IPS DF 6.9 (cell line): ENCODE data around the gene STK11IP.

Source experiments
- DNase-seq: peaks from one replicate; pipeline ENCODE4 v3.0.0-alpha.2; 2013; ENCODE audit warnings: low read depth, low spot score
- H3K27ac ChIP-seq: one replicate; pipeline ENCODE4 v1.5.1; 2013; ENCODE audit warnings: low read length, control low read depth
- H3K27me3 ChIP-seq: 2 replicates; pipeline ENCODE4 v1.6.1; 2013; ENCODE audit warnings: mild to moderate bottlenecking, low read length; ENCODE audit not compliant: control insufficient read depth, insufficient read depth
- H3K36me3 ChIP-seq: 2 replicates; pipeline ENCODE4 v1.6.1; 2013; ENCODE audit warnings: low read length; ENCODE audit not compliant: control insufficient read depth, insufficient read depth
- H3K4me1 ChIP-seq: 2 replicates; pipeline ENCODE4 v1.6.1; 2013; ENCODE audit warnings: low read length; ENCODE audit not compliant: control insufficient read depth, insufficient read depth
- H3K4me3 ChIP-seq: 2 replicates; pipeline ENCODE4 v1.5.1; 2013; ENCODE audit warnings: mild to moderate bottlenecking, low read length
- H3K9me3 ChIP-seq: 2 replicates; pipeline ENCODE4 v1.6.1; 2013; ENCODE audit warnings: low read length, inconsistent platforms; ENCODE audit not compliant: control insufficient read depth, insufficient read depth
- WGBS: extraction: QIAGEN DNeasy Blood & Tissue Kit; methylation state at CpG from one replicate; pipeline ENCODE4 v1.1.7; 2013; ENCODE audit warnings: mixed read lengths, missing lambda C conversion rate; ENCODE audit not compliant: insufficient read length, insufficient coverage; 5-methylcytosine and 5-hydroxymethylcytosine counted together

STK11IP gene

GRCh38 chr2:219591091-219591490 is 6.6 kb upstream of the STK11IP start:
- no peaks in the 10 kb centered on the region for H3K36me3 ChIP-seq
- no CpG with 5 or more reads among the region's 4 CpGs for WGBS
- no peaks in the 10 kb centered on the region for H3K9me3 ChIP-seq

GRCh38 chr2:219592736-219593135 is 4.9 kb upstream of the STK11IP start:
- Histone ChIP-seq H3K4me3 (no peak overlapping the region), H3K36me3 (no peaks in the 10 kb centered on the region), H3K4me1 (peaks cover 1% of the 10 kb centered on the region; the same call in 1 of the 2 replicates), H3K27ac (no peak overlapping the region), H3K27me3 (no peaks in the 10 kb centered on the region), H3K9me3 (no peaks in the 10 kb centered on the region)
- no peak for DNase-seq
- WGBS, result no CpG with 5 or more reads among the region's 6 CpGs

More at GRCh38 chr2:219591091-219591490, 6.6 kb upstream of the STK11IP start:
- Histone ChIP-seq H3K4me1 (peaks cover 1% of the 10 kb centered on the region; the same call in 1 of the 2 replicates), H3K27me3 (no peaks in the 10 kb centered on the region), H3K27ac (no peak overlapping the region), H3K4me3 (no peak overlapping the region)
- no peak for DNase-seq

- Histone ChIP-seq H3K4me3 (no peak overlapping the region), H3K36me3 (no peaks in the 10 kb centered on the region), H3K4me1 (peaks cover 1% of the 10 kb centered on the region; the same call in 1 of the 2 replicates), H3K9me3 (no peaks in the 10 kb centered on the region), H3K27ac (no peak overlapping the region), H3K27me3 (no peaks in the 10 kb centered on the region)
- DNase-seq, result no peak
- WGBS, result no CpG with 5 or more reads among the region's 2 CpGs
Measured at GRCh38 chr2:219593154-219593553, 4.5 kb upstream of the STK11IP start.

- Histone ChIP-seq H3K27ac (no peak overlapping the region), H3K36me3 (no peaks in the 10 kb centered on the region), H3K4me3 (no peak overlapping the region), H3K4me1 (peaks cover 1% of the 10 kb centered on the region; the same call in 1 of the 2 replicates), H3K27me3 (no peaks in the 10 kb centered on the region), H3K9me3 (no peaks in the 10 kb centered on the region)
- DNase-seq, result no peak
- WGBS, result no CpG with 5 or more reads among the region's 3 CpGs
Measured at GRCh38 chr2:219595256-219595655, 2.4 kb upstream of the STK11IP start.

GRCh38 chr2:219596954-219597551 is 604 bp upstream of the STK11IP start:
- H3K9me3 ChIP-seq, result no peaks in the 10 kb centered on the region
- no peaks in the 10 kb centered on the region for H3K27me3 ChIP-seq
- no peaks in the 10 kb centered on the region for H3K36me3 ChIP-seq
- DNase-seq, result no peak
- H3K27ac ChIP-seq, result peak overlapping the region; percentile 61
- H3K4me3 ChIP-seq, result peak overlapping the region; percentile 90
- peaks cover 1% of the 10 kb centered on the region; the same call in 1 of the 2 replicates for H3K4me1 ChIP-seq
- no CpG with 5 or more reads among the region's 19 CpGs for WGBS

GRCh38 chr2:219598308-219599078 is 836 bp downstream of the STK11IP start:
- H3K27ac ChIP-seq, result no peak overlapping the region
- WGBS, result no CpG with 5 or more reads among the region's 9 CpGs

GRCh38 chr2:219603771-219604170 is 6.1 kb downstream of the STK11IP start:
- H3K27me3 ChIP-seq, result no peaks in the 10 kb centered on the region
- H3K4me1 ChIP-seq, result no peaks in the 10 kb centered on the region
- no CpG with 5 or more reads among the region's 5 CpGs for whole genome bisulfite sequencing
- no peak overlapping the region for H3K27ac ChIP-seq
- peaks cover 16% of the 10 kb centered on the region for H3K36me3 ChIP-seq
- H3K9me3 ChIP-seq, result no peaks in the 10 kb centered on the region
- DNase-seq, result no peak
- no peak overlapping the region for H3K4me3 ChIP-seq

More at GRCh38 chr2:219598308-219599078, 836 bp downstream of the STK11IP start:
- Histone ChIP-seq H3K36me3 (peaks cover 7% of the 10 kb centered on the region; the same call in 1 of the 2 replicates), H3K27me3 (no peaks in the 10 kb centered on the region), H3K4me3 (peak overlapping the region; percentile 90; the same call in 1 of the 2 replicates), H3K4me1 (peaks cover 1% of the 10 kb centered on the region; the same call in 1 of the 2 replicates), H3K9me3 (no peaks in the 10 kb centered on the region)
- no peak for DNase-seq

GRCh38 chr2:219605607-219605954 is 7.9 kb downstream of the STK11IP start:
- Histone ChIP-seq H3K27me3 (no peaks in the 10 kb centered on the region), H3K27ac (no peak overlapping the region), H3K36me3 (peaks cover 16% of the 10 kb centered on the region), H3K4me1 (no peaks in the 10 kb centered on the region), H3K4me3 (no peak overlapping the region), H3K9me3 (no peaks in the 10 kb centered on the region)
- DNase-seq, result no peak
- no CpG with 5 or more reads among the region's 6 CpGs for WGBS

GRCh38 chr2:219607931-219608330 is 10.3 kb downstream of the STK11IP start:
- Histone ChIP-seq H3K4me3 (no peak overlapping the region), H3K27ac (no peak overlapping the region), H3K4me1 (no peaks in the 10 kb centered on the region; the same call in 1 of the 2 replicates), H3K36me3 (peaks cover 9% of the 10 kb centered on the region), H3K27me3 (no peaks in the 10 kb centered on the region), H3K9me3 (no peaks in the 10 kb centered on the region)
- no CpG with 5 or more reads among the region's 15 CpGs for WGBS
- no peak for DNase-seq

- no peak overlapping the region for H3K27ac ChIP-seq
- H3K9me3 ChIP-seq, result no peaks in the 10 kb centered on the region
- H3K36me3 ChIP-seq, result peaks cover 9% of the 10 kb centered on the region
- no peaks in the 10 kb centered on the region for H3K27me3 ChIP-seq
- no peaks in the 10 kb centered on the region; the same call in 1 of the 2 replicates for H3K4me1 ChIP-seq
- no CpG with 5 or more reads among the region's 15 CpGs for WGBS
- H3K4me3 ChIP-seq, result no peak overlapping the region
- DNase-seq, result no peak
Measured at GRCh38 chr2:219608399-219608964, 10.8 kb downstream of the STK11IP start.
